Measurements from ENCODE around the gene LMX1A. TPM values are rescaled to one million over a fixed set of nuclear protein-coding genes. Genes with fewer than 3 reads are reported as not detected.

The LMX1A gene
- total and polyA plus RNA-seq, 2 donors from 2014 or later: not detected

- TF ChIP-seq CTCF (IDR thresholded peaks at IDR 0.05; ENCODE audit: borderline replicate concordance, extremely low read depth, insufficient read depth): no peak
- Histone ChIP-seq H3K27ac (ENCODE audit: low read depth in 2 of 2, low read length in 2 of 2) (no peak overlapping the region), H3K4me3 (ENCODE audit: low read length in 3 of 3) (no peak overlapping the region), H3K9ac (ENCODE audit: low read length in 3 of 3) (no peak overlapping the region), H3K27me3 (ENCODE audit: control insufficient read depth, insufficient read depth, low read length) (peaks cover 21% of the 10 kb centered on the region), H3K4me1 (ENCODE audit: control insufficient read depth in 2 of 3, insufficient read depth in 2 of 3, low read depth in 1 of 3, low read length in 3 of 3) (no peaks in the 10 kb centered on the region), H3K36me3 (ENCODE audit: control insufficient read depth in 2 of 3, insufficient read depth in 3 of 3, low read length in 3 of 3) (no peaks in the 10 kb centered on the region), H3K9me3 (ENCODE audit: control insufficient read depth in 2 of 3, insufficient read depth in 1 of 3, low read length in 3 of 3) (no peaks in the 10 kb centered on the region)
- intact Hi-C loops (cut with DNase I): no loop called here
- DNase-seq: no peak
- no peak for FAIRE-seq
Measured at GRCh38 chr1:165342587-165342986, 13.9 kb downstream of the LMX1A start.

- intact Hi-C loops (cut with DNase I): no loop called here
- Histone ChIP-seq H3K4me1 (ENCODE audit: control insufficient read depth in 2 of 3, insufficient read depth in 2 of 3, low read depth in 1 of 3, low read length in 3 of 3) (no peaks in the 10 kb centered on the region), H3K9me3 (ENCODE audit: control insufficient read depth in 2 of 3, insufficient read depth in 1 of 3, low read length in 3 of 3) (no peaks in the 10 kb centered on the region), H3K27me3 (ENCODE audit: control insufficient read depth, insufficient read depth, low read length) (peaks cover 17% of the 10 kb centered on the region), H3K9ac (ENCODE audit: low read length in 3 of 3) (no peak overlapping the region), H3K4me3 (ENCODE audit: low read length in 3 of 3) (no peak overlapping the region), H3K36me3 (ENCODE audit: control insufficient read depth in 2 of 3, insufficient read depth in 3 of 3, low read length in 3 of 3) (no peaks in the 10 kb centered on the region), H3K27ac (ENCODE audit: low read depth in 2 of 2, low read length in 2 of 2) (no peak overlapping the region)
- TF ChIP-seq CTCF (IDR thresholded peaks at IDR 0.05; ENCODE audit: borderline replicate concordance, extremely low read depth, insufficient read depth): no peak
- DNase-seq (no peak), FAIRE-seq (no peak)
Measured at GRCh38 chr1:165342168-165342567, 14.3 kb downstream of the LMX1A start.

GRCh38 chr1:165339164-165339563, 17.4 kb downstream of the LMX1A start:
- no peak for FAIRE-seq
- no peak for TF ChIP-seq CTCF (IDR thresholded peaks at IDR 0.05; ENCODE audit: borderline replicate concordance, extremely low read depth, insufficient read depth)
- intact Hi-C loops (cut with DNase I): no loop called here
- H3K4me3 ChIP-seq (ENCODE audit: low read length in 3 of 3): no peak overlapping the region
- no peaks in the 10 kb centered on the region for H3K9me3 ChIP-seq (ENCODE audit: control insufficient read depth in 2 of 3, insufficient read depth in 1 of 3, low read length in 3 of 3)
- no peaks in the 10 kb centered on the region for H3K4me1 ChIP-seq (ENCODE audit: control insufficient read depth in 2 of 3, insufficient read depth in 2 of 3, low read depth in 1 of 3, low read length in 3 of 3)
- peaks cover 5% of the 10 kb centered on the region for H3K27me3 ChIP-seq (ENCODE audit: control insufficient read depth, insufficient read depth, low read length)
- no peak overlapping the region for H3K27ac ChIP-seq (ENCODE audit: low read depth in 2 of 2, low read length in 2 of 2)
- no peaks in the 10 kb centered on the region for H3K36me3 ChIP-seq (ENCODE audit: control insufficient read depth in 2 of 3, insufficient read depth in 3 of 3, low read length in 3 of 3)
- H3K9ac ChIP-seq (ENCODE audit: low read length in 3 of 3): no peak overlapping the region
- DNase-seq: no peak

GRCh38 chr1:165330483-165330882, 26.0 kb downstream of the LMX1A start:
- Histone ChIP-seq H3K36me3 (ENCODE audit: control insufficient read depth in 2 of 3, insufficient read depth in 3 of 3, low read length in 3 of 3) (no peaks in the 10 kb centered on the region), H3K27ac (ENCODE audit: low read depth in 2 of 2, low read length in 2 of 2) (no peak overlapping the region), H3K4me3 (ENCODE audit: low read length in 3 of 3) (no peak overlapping the region), H3K4me1 (ENCODE audit: control insufficient read depth in 2 of 3, insufficient read depth in 2 of 3, low read depth in 1 of 3, low read length in 3 of 3) (no peaks in the 10 kb centered on the region), H3K9ac (ENCODE audit: low read length in 3 of 3) (no peak overlapping the region), H3K27me3 (ENCODE audit: control insufficient read depth, insufficient read depth, low read length) (no peaks in the 10 kb centered on the region), H3K9me3 (ENCODE audit: control insufficient read depth in 2 of 3, insufficient read depth in 1 of 3, low read length in 3 of 3) (no peaks in the 10 kb centered on the region)
- no peak for FAIRE-seq
- no peak for DNase-seq
- no peak for TF ChIP-seq CTCF (IDR thresholded peaks at IDR 0.05; ENCODE audit: borderline replicate concordance, extremely low read depth, insufficient read depth)
- intact Hi-C loops (cut with DNase I): no loop called here

All from kidney (tissue), 14 donors.